ENCODE measurements around the gene PLCXD1.
"Not testable (repeated sequence)": the region's sequence is repeated elsewhere in the genome, so short reads cannot be mapped to it uniquely, and the experiment has no call there.

The PLCXD1 gene, protein sequence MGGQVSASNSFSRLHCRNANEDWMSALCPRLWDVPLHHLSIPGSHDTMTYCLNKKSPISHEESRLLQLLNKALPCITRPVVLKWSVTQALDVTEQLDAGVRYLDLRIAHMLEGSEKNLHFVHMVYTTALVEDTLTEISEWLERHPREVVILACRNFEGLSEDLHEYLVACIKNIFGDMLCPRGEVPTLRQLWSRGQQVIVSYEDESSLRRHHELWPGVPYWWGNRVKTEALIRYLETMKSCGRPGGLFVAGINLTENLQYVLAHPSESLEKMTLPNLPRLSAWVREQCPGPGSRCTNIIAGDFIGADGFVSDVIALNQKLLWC

DNA sequence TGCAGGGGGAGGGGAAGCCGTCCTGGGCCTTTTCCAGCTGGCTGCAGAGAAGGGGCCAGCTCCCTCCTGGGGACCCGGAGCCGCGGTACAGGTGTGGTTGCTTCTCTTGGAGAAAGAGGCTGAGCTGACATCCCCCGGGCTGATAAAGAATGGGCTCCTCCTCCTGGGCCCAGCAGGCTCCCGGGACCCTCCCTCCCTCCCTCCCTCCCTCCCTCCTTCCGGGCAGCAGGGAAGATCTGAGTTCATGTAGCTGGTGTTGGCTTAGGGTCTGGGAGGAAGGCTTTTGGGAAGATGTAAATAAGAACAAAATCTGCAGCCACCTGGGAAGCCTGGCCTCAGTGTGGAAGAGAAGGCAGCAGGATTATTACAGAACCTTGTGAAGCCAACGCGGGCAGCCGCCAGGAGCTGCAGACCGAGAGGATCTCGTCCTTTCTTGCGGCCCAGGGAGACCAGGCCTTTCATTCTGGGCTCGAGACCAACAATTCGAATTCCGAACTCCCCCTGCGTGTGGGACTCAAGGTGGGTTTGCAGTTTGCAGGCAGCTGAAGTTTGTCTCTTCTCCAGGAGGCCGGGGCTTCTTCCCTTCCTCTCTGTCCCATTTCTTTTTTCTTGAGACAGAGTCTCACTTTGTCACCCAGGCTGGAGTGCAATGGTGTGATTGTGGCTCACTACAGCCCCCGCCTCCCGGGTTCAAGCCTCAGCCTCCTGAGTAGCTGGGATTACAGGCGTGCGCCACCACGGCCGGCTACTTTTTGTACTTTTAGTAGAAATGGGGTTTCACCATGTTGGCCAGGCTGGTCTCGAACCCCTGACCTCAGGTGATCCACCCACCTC is at the start of gene PLCXD1:
Gene PLCXD1 (plus strand): TSS at position 216 of the 834 bp plus-strand sequence. CDS start 2,807 bp downstream, outside the sequence.
- no peak for DNase-seq (ENCODE audit: low read depth)

DNA sequence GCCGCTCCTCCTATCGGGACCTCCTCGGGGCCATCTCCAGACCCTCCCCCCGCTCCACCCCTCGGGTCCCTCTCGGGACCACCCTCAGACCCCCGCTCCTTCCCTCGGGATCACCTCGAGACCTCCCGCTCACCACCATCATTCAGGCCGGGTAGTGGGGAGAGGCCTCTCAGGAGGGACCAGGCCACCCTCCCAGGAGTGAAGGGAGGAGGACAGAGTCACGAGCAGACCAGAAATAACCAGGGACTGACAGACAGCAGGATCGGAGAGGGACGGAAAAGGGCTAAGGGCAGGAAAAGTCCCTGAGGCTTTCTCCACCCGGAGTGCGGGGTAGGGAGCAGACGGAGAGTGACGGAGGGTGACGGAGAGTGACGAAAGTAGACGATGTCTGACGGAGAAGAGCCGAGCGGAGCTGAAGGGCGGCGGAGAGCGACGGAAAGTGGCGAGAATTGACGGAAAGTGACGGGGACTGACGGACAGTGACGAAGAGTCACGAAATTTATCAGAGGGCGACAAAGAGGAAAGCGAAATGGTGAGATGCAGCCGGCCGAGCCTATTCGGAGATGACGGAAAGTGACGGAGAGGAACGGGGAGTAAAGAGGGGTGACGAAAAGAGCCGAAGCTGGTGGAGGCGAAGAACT is 49.4 kb upstream of the PLCXD1 start:
- DNase-seq (ENCODE audit: low read depth): not testable (repeated sequence)

DNA sequence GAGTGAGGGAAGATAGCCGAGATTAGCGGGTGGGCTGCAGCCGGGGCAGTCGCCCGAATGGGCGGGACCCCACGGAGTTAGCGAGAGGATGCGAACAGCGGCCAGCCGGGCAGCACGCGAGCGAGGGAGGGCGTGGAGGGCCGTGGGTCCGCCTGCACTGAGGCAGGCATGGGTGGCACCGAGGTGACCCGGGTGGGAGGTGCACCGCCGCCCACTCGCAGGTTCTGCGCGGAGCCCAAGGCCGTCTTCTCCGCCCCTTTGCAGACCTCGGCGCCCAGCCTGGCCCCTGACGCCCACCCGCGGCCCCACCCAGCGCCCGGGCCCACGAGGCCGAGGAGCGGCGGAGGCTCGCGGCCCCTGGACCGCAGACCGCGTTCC is 48.9 kb upstream of the PLCXD1 start:
- DNase-seq (ENCODE audit: low read depth): not testable (repeated sequence)

DNA sequence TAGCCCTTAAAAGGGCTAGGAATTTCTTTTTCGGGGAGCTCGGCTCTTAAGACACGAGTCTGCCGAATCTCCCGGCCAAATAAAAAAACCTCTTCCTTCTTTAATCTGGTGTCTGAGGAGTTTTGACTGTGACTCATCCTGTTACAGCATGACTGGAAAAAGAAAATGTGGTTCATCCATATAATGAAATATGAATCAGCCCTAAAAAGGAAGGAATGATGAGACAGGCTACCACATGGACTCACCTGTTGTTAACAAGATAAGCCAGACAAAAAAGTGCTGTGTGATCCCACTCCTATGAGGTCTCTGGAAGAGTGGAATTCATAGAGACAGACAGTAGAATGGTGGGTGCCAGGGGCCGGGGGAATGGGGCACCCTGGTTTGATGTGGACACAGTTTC is 45.0 kb upstream of the PLCXD1 start:
- not testable (repeated sequence) for DNase-seq (ENCODE audit: low read depth)

DNA sequence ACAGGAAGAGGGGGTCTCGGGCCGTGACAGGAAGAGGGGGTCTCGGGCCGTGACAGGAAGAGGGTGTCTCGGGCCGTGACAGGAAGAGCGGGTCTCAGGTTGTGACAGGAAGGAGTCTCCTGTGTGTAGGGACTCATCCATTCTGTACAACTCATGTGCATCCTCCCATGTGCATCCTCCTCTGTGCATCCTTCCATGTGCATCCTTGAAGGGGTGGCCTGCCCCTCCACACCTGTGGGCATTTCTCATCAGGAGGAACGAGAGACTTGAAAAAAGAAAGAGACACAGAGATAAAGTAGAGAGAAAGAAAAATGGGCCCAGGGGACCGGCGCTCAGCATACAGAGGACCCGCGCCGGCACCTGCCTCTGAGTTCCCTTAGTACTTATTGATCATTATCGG is 30.2 kb upstream of the PLCXD1 start:
- no peak for DNase-seq (ENCODE audit: low read depth)

DNA sequence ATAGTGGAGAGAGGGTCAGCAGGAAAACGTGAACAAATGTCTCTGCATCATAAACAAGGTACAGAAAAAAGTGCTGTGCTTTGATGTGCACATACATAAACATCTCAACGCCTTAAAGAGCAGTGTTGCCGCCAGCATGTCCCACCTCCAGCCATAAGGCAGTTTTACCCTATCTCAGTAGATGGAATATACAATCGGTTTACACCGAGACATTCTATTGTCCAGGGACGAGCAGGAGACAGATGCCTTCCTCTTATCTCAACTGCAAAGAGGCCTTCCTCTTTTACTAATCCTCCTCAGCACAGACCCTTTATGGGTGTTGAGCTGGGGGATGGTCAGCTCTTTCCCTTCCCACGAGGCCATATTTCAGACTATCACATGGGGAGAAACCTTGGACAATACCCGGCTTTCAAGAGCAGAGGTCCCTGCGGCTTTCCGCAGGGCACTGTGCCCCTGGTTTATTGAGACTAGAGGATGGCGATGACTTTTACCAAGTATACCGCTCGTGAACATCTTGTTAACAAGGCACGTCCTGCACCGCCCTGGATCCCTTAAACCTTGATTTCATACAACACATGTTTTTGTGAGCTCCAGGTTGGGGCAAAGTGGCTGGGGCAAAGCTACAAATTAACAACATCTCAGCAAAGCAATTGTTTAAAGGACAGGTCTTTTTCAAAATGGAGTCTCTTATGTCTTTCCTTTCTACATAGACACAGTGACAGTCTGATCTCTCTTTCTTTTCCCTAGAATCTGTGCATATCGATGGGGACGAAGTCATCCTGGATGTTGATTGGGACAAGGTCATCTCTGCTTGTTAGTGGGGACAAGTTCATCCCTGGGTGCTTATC is 29.6 kb upstream of the PLCXD1 start:
- not testable (repeated sequence) for DNase-seq (ENCODE audit: low read depth)

DNA sequence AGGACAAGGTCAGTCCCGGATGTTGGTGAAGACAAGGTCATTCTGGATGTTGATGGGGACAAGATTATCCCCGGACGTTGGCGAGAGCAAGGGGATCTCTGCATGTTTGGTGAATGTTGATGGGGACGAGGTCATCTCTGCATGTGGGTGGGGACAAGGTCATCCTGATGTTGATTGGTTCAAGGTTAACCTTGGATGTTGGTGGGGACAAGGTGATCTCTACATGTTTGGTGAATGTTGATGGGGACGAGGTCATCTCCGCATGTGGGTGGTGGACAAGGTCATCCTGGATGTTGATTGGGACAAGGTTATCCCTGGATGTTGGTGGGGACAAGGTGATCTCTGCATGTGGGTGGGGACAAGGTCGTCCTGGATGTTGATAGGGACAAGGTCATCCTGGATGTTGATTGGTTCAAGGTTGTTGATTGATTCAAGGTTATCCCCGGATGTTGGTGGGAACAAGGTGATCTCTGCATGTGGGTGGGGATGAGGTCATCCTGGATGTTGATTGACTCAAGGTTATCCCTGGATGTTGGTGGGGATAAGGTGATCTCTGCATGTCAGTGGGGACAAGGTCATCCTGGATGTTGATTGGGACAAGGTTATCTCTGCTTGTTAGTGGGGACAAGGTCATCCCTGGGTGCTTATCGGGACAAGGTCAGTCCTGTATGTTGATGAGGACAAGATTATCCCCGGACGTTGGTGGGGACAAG is 28.8 kb upstream of the PLCXD1 start:
- DNase-seq (ENCODE audit: low read depth): no peak

DNA sequence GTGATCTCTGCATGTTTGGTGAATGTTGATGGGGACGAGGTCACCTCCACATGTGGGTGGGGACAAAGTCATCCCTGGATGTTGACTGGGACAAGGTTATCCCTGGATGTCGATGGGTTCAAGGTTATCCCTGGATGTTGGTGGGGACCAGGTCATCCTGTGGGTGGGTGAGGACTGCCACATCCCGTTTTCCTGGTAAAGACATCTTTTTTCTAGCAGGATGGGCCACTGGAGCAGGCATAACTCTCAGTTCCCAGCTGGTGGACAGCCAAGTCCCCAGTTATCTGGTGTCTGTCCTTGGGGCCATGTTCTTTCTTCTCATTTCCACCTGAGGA is 28.3 kb upstream of the PLCXD1 start:
- no peak for DNase-seq (ENCODE audit: low read depth)

DNA sequence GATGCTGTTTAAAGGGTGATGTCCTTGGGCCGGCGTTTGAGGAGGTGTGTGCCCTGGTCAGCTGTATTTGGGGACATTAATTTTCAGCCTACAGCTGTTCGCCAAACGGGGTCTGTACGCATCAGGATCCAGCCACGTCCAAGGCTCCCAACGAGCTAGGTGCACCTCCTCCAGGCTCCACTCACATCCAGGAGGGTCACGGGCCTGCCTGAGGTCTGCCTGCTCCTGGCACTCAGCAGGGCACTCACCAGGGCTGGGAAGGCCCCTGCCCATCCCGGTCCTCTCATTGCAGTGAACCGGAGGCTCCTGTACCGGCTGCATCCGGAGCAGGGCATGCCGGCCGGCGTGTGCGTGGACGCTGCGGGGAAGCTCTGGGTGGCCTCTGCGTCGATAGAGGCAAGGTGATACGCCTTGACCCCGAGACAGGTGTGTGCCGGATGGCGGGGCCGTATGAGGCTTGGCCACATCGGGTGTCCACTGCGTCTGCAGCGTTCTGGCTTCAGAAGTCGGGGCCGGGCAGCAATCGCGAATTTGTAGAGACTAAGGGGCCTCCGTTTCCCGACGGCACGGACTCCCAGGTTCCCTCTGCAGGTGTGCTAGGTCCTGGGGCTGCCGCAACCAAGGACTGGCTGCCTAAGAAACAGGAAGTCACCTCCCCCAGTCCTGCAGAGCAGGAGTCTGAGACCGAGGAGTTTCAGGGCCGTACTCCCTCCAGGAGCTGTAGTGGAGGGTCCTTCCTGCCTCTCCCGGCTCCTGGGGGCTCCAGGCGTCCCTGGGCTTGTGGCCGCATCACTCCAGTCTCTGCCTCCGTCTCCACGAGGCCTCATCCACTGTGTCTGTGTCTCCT is 27.5 kb upstream of the PLCXD1 start:
- no peak for DNase-seq (ENCODE audit: low read depth)

DNA sequence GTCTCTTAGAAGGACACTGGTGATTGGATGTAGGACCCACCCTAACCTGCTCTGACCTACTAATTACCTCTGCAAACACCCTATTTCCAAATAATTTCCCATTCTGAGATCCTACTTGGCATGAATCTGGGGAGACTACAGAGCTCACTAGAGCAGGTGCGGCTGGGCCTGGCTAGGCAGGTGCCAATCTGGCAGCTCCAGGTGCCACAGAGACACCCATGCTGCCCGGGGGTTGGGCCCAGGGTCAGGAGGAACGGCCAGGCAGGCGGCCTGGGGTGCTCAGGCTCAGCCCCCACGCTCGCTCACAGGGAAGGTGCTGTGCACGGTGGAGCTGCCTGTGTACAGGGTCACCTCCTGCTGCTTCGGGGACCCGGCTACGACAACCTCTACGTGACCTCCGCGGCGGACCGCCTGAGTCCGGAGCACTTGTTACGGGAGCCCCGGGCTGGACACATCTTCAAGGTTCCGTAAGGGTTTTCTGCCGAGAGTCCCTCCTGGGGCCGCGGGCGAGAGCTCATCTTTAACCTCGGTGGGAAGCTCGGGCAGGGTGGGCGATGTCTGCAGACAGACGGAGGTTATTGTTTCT is 26.5 kb upstream of the PLCXD1 start:
- DNase-seq (ENCODE audit: low read depth): no peak

DNA sequence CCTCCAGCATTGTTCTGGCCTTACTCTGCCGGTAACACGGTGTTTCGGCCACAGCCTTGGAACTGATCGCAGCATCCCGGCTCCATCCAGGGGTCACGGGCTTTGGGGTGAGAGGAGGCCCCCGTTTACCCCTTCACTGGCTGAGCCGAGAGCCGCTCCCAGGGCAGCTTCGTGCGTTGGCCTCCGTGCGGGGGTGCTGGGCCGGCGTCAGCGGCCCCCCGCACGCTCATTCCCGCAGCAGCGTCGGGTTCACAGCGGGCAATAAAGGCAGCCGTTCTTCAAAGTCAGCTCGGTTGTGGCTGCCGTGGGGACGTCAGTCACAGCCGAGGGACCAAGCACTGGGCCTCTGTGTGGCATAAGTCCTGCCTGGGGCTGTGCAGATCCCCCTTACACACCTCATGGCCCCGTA is 25.3 kb upstream of the PLCXD1 start:
- no peak for DNase-seq (ENCODE audit: low read depth)

DNA sequence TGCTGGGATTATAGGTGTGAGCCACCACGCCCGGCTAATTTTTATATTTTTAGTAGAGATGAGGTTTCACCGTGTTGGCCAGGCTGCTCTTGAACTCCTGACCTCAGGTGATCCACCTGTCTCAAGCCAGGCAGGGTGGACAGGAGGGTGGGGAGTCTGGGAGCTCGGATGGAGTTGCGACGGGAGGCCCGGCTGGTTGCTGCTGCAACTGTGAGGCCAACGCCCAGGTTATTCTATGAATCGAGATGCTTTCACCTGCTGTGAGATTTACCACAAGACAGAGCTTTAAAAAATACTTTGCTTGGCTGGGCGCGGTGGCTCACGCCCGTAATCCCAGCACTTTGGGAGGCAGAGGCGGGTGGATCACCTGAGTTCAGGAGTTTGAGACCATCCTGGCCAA is 24.1 kb upstream of the PLCXD1 start:
- not testable (repeated sequence) for DNase-seq (ENCODE audit: low read depth)

DNA sequence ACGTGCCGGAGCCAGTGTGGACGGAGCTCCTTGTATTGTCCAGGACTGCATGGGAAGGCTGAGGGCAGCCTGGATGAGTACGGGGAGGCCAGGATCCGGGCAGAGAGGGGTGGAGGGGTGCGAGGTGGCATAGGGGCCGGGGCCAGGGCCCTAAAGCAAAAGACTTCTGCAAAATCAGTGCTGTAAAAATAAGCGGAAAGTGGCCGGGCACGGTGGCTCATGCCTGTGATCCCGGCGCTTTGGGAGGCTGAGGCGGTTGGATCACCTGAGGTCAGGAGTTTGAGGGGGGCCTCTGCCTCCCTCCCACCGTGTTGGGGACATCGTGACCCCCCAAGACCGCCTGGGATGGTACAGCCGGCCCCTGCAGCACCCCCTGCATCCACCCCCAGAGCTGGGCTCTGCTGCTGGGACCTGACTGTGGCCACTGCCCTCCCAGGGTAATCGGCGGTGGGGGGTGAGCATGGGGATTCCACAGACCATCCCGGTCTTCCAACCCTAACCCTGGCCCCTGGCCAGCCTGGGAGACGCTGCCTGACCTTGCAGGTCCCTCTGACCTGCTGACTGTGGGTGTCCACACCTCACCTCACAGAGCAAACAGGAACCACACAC is 23.4 kb upstream of the PLCXD1 start:
- DNase-seq (ENCODE audit: low read depth): no peak

DNA sequence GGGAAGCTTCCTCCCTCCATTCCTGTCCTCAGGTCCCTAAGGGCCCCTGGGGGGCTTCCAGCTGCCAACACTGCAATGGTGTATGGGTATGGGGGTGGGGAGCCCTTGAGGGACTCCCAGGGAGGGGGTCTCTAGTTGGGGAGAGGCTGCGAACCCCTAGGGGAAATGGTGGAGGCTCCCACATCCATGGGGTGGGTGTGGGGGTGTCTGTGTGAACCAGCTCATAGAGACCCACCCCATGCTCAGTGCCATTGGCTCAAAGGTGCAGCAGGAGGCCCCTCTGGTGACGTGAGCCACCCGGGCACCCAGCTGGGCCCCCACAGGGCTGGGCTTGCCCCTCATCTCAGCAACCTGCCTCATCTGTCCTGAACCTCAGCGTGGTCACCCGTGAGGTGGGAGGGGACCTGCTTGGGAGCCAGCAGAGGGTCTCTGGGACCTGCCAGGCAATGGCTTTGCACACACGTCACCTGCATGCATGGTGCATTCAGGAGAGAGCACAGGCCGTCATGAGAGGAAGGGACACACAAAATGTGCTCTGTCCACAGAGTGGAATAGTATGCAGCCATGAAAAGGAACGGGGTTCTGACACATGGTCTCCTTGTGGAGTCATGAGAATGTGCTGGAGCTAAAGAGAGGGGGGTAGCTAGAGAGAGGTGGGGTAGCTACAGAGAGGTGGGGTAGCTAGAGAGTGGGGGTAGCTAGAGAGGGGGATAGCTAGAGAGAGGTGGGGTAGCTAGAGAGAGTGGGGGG is 22.7 kb upstream of the PLCXD1 start:
- no peak for DNase-seq (ENCODE audit: low read depth)

DNA sequence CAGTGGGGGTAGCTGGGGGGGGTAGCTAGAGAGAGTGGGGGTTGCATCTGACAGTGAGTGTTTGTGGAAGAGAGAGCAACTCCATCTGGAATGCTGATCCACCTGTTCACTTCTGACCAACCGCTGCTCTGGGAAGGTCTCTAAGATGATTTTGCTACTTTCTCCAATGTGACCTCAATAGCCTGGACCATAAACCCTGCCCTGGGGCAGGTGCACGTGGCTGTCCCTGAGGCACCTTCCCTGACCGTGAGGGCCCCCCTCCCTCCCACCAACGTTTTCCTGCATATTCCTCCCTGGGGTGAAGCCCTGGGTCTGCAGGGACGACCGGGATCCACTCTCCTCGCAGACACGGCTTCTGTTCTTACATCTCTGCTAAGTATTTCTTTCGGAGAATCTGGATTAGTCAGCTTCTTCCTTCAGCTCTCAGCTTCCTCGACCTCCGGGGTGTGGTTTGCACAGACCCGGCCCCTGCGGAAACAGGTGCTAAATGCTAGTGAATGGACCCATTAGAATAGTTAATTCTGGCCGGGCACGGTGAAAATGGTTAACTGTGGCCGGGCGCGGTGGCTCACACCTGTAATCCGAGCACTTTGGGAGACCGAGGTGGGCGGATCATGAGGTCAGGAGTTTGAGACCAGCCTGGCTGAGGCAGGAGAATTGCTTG is 21.4 kb upstream of the PLCXD1 start:
- DNase-seq (ENCODE audit: low read depth): no peak

DNA sequence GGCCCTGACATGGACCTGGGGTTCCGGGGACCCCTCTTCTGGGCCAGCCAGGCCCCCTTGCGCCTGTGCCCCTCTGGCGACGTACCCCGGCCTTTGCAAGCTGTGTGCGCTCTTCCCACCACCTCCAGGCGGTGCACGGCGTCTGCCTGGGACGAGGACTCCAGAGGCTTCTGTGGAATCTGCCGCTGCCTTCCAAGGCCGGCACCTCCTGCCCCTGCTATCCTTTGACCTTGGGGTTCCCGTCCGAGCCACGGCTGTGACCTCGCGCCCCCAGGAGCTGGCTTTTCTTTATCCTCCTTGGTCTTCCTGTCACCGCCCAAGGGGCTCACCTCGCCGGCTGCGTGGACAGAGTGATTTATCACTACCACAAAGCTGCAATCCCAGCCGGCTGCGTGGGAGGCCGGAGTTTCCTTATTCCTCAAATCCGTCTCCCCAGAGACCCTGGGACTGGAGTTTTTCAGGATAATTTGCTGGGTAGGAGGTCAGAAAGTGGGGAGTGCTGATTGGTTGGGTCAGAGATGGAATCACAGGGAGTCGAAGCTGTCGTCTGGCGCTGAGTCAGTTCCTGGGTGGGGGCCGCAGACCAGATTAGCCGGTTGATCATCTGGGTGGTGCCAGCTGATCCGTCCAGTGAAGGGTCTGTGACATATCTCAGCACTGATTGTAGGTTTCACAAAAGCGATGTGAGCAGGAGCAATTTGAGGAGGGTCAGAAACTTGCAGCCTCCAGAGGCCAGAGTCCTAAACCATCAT is 19.8 kb upstream of the PLCXD1 start:
- DNase-seq (ENCODE audit: low read depth): no peak

DNA sequence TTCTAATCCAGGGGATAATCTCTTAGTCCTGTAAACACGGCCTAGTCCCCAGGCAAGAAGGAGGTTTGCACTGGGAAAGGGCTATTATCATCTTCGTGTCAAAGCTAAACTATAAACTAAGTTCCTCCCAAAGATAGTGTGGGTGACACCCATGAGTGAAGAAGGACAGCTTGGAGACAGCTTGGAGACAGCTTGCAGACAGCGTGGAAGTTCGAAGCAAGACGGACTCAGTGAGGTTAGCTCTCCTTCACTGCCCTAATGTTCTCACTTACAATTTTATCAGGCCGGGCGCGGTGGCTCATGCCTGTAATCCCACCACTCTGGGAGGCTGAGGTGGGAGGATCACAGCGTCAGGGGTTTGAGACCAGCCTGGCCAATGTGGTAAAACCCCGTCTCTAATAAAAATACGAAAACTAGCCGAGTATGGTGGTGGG is 19.2 kb upstream of the PLCXD1 start:
- DNase-seq (ENCODE audit: low read depth): no peak
